HUES6 (cell line): ENCODE results near the gene CARHSP1.

Source experiments
- H3K27ac ChIP-seq: 2 replicates; pipeline ENCODE4 v1.7.0; 2013; ENCODE audit warnings: low read depth, mild to moderate bottlenecking, low read length, inconsistent platforms
- H3K27me3 ChIP-seq: 2 replicates; pipeline ENCODE4 v1.6.1; 2013; ENCODE audit warnings: low read length; ENCODE audit not compliant: control insufficient read depth, insufficient read depth
- H3K36me3 ChIP-seq: 2 replicates; pipeline ENCODE4 v1.6.1; 2013; ENCODE audit warnings: low read length; ENCODE audit not compliant: control insufficient read depth, insufficient read depth
- H3K4me1 ChIP-seq: 2 replicates; pipeline ENCODE4 v1.6.1; 2013; ENCODE audit warnings: low read length; ENCODE audit not compliant: control insufficient read depth, insufficient read depth
- H3K4me3 ChIP-seq: 2 replicates; pipeline ENCODE4 v1.5.1; 2013; ENCODE audit warnings: low read depth, low read length
- H3K9ac ChIP-seq: one replicate; pipeline ENCODE4 v1.6.1; 2013; ENCODE audit warnings: mild to moderate bottlenecking, low read length
- H3K9me3 ChIP-seq: 2 replicates; pipeline ENCODE4 v1.6.1; 2013; ENCODE audit warnings: low read depth, low read length; ENCODE audit not compliant: control insufficient read depth, insufficient read depth

Gene CARHSP1

DNA sequence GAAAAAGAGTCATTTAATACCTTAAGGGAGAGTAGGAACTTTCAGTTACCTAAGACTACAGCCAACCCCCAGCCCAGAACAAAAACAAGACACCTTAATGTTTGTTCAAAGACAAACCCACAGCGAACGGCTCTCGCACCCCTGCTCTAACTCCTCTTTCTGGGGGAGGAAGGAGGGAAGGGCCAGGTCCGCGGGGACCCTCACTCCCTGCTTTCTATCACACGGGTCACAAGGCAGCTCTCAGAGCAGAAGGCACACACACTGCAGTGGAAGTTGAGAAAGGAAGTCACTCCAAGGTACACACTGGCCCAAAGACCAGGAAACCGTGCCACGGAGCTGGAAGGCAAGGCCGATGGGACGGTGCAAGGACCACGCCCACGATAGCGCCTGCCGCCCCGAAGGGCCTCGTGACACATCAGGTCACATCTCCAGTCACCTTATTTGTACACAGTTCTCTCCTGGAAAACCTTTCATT lies 23.3 kb upstream of the CARHSP1 start:
- H3K4me3 ChIP-seq, result no peak overlapping the region
- peaks cover 90% of the 10 kb centered on the region for H3K36me3 ChIP-seq
- H3K4me1 ChIP-seq, result no peaks in the 10 kb centered on the region

GRCh38 chr16:8890549-8890921 lies 21.7 kb upstream of the CARHSP1 start:
- H3K36me3 ChIP-seq, result peaks cover 76% of the 10 kb centered on the region

More for the DNA sequence above, 23.3 kb upstream of the CARHSP1 start:
- H3K9me3 ChIP-seq, result no peaks in the 10 kb centered on the region
- H3K27ac ChIP-seq, result no peak overlapping the region
- H3K27me3 ChIP-seq, result no peaks in the 10 kb centered on the region
- no peak overlapping the region for H3K9ac ChIP-seq

DNA sequence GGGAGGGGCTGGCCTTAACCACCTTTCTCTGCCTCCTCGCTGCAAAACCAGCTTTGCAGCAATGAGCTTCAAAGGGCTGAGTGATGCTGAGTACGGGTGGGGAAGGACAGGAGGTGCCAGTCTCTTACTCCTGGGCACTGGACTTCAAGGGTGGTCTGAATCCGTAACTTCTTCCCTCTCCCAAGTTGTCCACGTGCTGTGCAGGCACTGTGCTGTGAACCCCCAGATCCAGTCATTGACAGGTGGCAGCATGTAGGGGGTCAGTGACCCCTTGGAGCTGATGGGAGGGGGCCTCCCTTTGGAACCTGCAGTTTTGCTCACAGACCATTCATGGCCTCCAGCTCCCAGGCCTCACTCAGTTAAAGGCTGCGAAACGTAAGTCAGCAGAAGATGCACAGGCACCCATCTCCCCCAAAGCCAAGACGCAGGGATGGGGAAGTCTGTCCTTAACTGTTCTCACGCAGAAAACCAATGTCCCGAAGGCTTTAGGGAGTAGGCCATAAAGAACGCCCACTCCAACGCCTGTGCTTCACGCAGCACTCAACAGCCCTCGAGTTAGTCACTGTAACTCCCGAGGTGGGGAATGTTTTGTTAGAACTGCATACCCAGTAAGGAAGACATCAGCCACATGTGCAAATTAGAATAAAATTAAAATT lies 21.2 kb upstream of the CARHSP1 start:
- Histone ChIP-seq H3K4me1 (peaks cover 12% of the 10 kb centered on the region), H3K27me3 (no peaks in the 10 kb centered on the region), H3K36me3 (peaks cover 71% of the 10 kb centered on the region), H3K9me3 (no peaks in the 10 kb centered on the region), H3K9ac (no peak overlapping the region), H3K27ac (no peak overlapping the region), H3K4me3 (no peak overlapping the region)

More at GRCh38 chr16:8890549-8890921, 21.7 kb upstream of the CARHSP1 start:
- Histone ChIP-seq H3K9me3 (no peaks in the 10 kb centered on the region), H3K4me1 (peaks cover 12% of the 10 kb centered on the region), H3K9ac (no peak overlapping the region), H3K27me3 (no peaks in the 10 kb centered on the region), H3K27ac (no peak overlapping the region), H3K4me3 (no peak overlapping the region)

- H3K4me3 ChIP-seq, result no peak overlapping the region
- no peak overlapping the region for H3K27ac ChIP-seq
- no peak overlapping the region for H3K9ac ChIP-seq
- peaks cover 63% of the 10 kb centered on the region for H3K36me3 ChIP-seq
- H3K4me1 ChIP-seq, result peaks cover 20% of the 10 kb centered on the region
- H3K27me3 ChIP-seq, result no peaks in the 10 kb centered on the region
- H3K9me3 ChIP-seq, result no peaks in the 10 kb centered on the region
Observed at GRCh38 chr16:8888951-8889892, 20.4 kb upstream of the CARHSP1 start.

- Histone ChIP-seq H3K36me3 (peaks cover 52% of the 10 kb centered on the region), H3K4me1 (peaks cover 20% of the 10 kb centered on the region), H3K27ac (no peak overlapping the region), H3K4me3 (no peak overlapping the region), H3K9me3 (no peaks in the 10 kb centered on the region), H3K27me3 (no peaks in the 10 kb centered on the region), H3K9ac (no peak overlapping the region)
Observed at GRCh38 chr16:8887952-8888560, 19.2 kb upstream of the CARHSP1 start.

GRCh38 chr16:8887431-8887765 lies 18.6 kb upstream of the CARHSP1 start:
- Histone ChIP-seq H3K27ac (no peak overlapping the region), H3K36me3 (peaks cover 45% of the 10 kb centered on the region), H3K27me3 (no peaks in the 10 kb centered on the region), H3K9ac (no peak overlapping the region), H3K9me3 (no peaks in the 10 kb centered on the region), H3K4me1 (peaks cover 20% of the 10 kb centered on the region), H3K4me3 (no peak overlapping the region)

GRCh38 chr16:8886593-8887430 lies 18.0 kb upstream of the CARHSP1 start:
- H3K9ac ChIP-seq, result no peak overlapping the region
- no peak overlapping the region for H3K4me3 ChIP-seq
- H3K36me3 ChIP-seq, result peaks cover 39% of the 10 kb centered on the region
- peaks cover 20% of the 10 kb centered on the region for H3K4me1 ChIP-seq
- H3K27me3 ChIP-seq, result no peaks in the 10 kb centered on the region
- no peak overlapping the region for H3K27ac ChIP-seq
- H3K9me3 ChIP-seq, result no peaks in the 10 kb centered on the region

GRCh38 chr16:8885674-8886592 lies 17.1 kb upstream of the CARHSP1 start:
- no peak overlapping the region for H3K9ac ChIP-seq
- H3K9me3 ChIP-seq, result no peaks in the 10 kb centered on the region
- H3K27ac ChIP-seq, result no peak overlapping the region
- peaks cover 30% of the 10 kb centered on the region for H3K36me3 ChIP-seq
- H3K4me3 ChIP-seq, result no peak overlapping the region
- H3K4me1 ChIP-seq, result peaks cover 20% of the 10 kb centered on the region
- H3K27me3 ChIP-seq, result no peaks in the 10 kb centered on the region

DNA sequence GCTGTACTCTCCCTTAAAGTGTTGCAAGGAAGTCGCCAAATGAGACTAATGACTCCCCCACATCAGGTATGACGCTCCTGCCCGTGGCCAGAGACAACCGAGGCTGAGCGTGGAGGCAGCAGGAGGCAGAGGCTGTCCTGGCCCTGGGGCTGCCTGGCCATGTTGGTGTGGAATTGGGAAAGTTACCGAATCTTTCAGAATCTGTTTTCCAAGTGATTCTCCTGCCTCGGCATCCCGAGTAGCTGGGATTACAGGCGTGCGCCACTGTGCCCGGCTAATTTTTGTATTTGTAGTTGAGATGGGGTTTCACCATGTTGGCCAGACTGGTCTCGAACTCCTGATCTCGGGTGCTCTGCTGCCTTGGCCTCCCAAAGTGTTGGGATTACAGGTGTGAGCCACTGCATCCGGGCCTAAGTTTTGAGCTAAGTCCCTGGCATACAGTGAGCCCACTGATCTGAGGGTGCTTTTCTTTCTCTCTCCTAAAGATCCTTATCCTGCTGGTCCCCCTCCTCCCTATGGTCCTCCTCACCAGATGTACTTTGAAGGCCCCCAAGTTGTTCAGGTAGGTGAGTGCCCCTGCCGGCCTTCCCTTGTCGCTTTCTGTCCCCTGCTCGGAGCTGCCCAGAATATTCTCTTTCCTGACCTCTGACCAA lies 14.0 kb upstream of the CARHSP1 start:
- no peaks in the 10 kb centered on the region for H3K9me3 ChIP-seq
- H3K9ac ChIP-seq, result no peak overlapping the region
- H3K4me3 ChIP-seq, result no peak overlapping the region
- no peak overlapping the region for H3K27ac ChIP-seq
- no peaks in the 10 kb centered on the region for H3K27me3 ChIP-seq
- H3K4me1 ChIP-seq, result peaks cover 31% of the 10 kb centered on the region
- H3K36me3 ChIP-seq, result peaks cover 6% of the 10 kb centered on the region
